Activated CD8-positive, alpha-beta memory T cell treated with anti-CD3 and anti-CD28 coated beads, Interleukin-2, amount 50 U/mL, for 4 hours (primary cell): Measurements from ENCODE around the gene MRPS18B.

ENCODE experiments used
- DNase-seq: peaks from one replicate; pipeline ENCODE4 v3.0.0-alpha.2; 2020

MRPS18B gene

GRCh38 chr6:30610065-30610464 lies 7.6 kb upstream of the MRPS18B start:
- no peak for DNase-seq

GRCh38 chr6:30611150-30611855 lies 6.3 kb upstream of the MRPS18B start:
- no peak for DNase-seq

- DNase-seq = no peak
Observed at GRCh38 chr6:30611856-30612194, 5.8 kb upstream of the MRPS18B start.

GRCh38 chr6:30612213-30612612 lies 5.4 kb upstream of the MRPS18B start:
- DNase-seq = no peak

GRCh38 chr6:30612687-30613248 lies 4.9 kb upstream of the MRPS18B start:
- no peak for DNase-seq

- DNase-seq = no peak
Observed at GRCh38 chr6:30613251-30614043, 4.2 kb upstream of the MRPS18B start.

- DNase-seq = no peak
Observed at GRCh38 chr6:30614044-30614842, 3.4 kb upstream of the MRPS18B start.

GRCh38 chr6:30614843-30615218 lies 2.8 kb upstream of the MRPS18B start:
- DNase-seq = peak; percentile 77

- DNase-seq = no peak
Observed at GRCh38 chr6:30615219-30615957, 2.3 kb upstream of the MRPS18B start.

GRCh38 chr6:30615958-30616810 lies 1.5 kb upstream of the MRPS18B start:
- DNase-seq = no peak

- peak; percentile 96 for DNase-seq
Observed at GRCh38 chr6:30616811-30617564, 652 bp upstream of the MRPS18B start, which contains the start of gene PPP1R10. Gene PPP1R10 (minus strand): TSS chr6:30617243. CDS start chr6:30609944, 7,299 bp downstream.

GRCh38 chr6:30618270-30618797 lies 694 bp downstream of the MRPS18B start:
- DNase-seq = no peak

GRCh38 chr6:30619561-30619960 lies 1.9 kb downstream of the MRPS18B start:
- no peak for DNase-seq

GRCh38 chr6:30625511-30625910 lies 7.9 kb downstream of the MRPS18B start:
- no peak for DNase-seq

GRCh38 chr6:30626484-30627366 lies 9.1 kb downstream of the MRPS18B start, which contains the start of gene ATAT1:
Gene ATAT1 (plus strand): TSS chr6:30626874.
- peak; percentile 92 for DNase-seq

GRCh38 chr6:30635834-30636233 lies 18.2 kb downstream of the MRPS18B start:
- no peak for DNase-seq

GRCh38 chr6:30640481-30640880 lies 22.8 kb downstream of the MRPS18B start:
- no peak for DNase-seq

- DNase-seq = no peak
Observed at GRCh38 chr6:30641048-30641447, 23.4 kb downstream of the MRPS18B start.

GRCh38 chr6:30643656-30644055 lies 26.0 kb downstream of the MRPS18B start:
- DNase-seq = no peak
